SK-N-MC (cell line): ENCODE measurements around the gene NINJ1.

Experiments used
- DNase-seq: peaks from one replicate; pipeline ENCODE4 v3.0.0-alpha.2; 2011; ENCODE audit warnings: low read depth, low spot score
- H3K27ac ChIP-seq: fragments of 200-600 bp; sonication (generic); 2 replicates; pipeline ENCODE4 v1.5.1; 2016; ENCODE audit warnings: mixed run types
- H3K36me3 ChIP-seq: fragments of 200-600 bp; sonication (generic); 2 replicates; pipeline ENCODE4 v1.6.1; 2017; ENCODE audit warnings: antibody characterized with exemption, low read length, mixed read lengths; ENCODE audit not compliant: insufficient read depth
- H3K4me3 ChIP-seq: fragments of 200-600 bp; sonication (generic); 2 replicates; pipeline ENCODE4 v1.5.1; 2016
- H3K9ac ChIP-seq: fragments of 200-600 bp; sonication (generic); 2 replicates; pipeline ENCODE4 v1.8.0; 2017; ENCODE audit warnings: mixed run types, mixed read lengths; ENCODE audit not compliant: insufficient read length
- H3K9me3 ChIP-seq: fragments of 200-600 bp; sonication (generic); 2 replicates; pipeline ENCODE4 v1.6.1; 2017; ENCODE audit warnings: low read depth, mild to moderate bottlenecking, antibody characterized with exemption, low read length, moderate library complexity, mixed read lengths
- EZH2 ChIP-seq: fragments of 200-600 bp; sonication (generic); IDR thresholded peaks from one replicate; pipeline ENCODE4 v1.6.1; 2017; ENCODE audit warnings: antibody characterized with exemption
- FOXP2 ChIP-seq: optimal IDR thresholded peaks from 2 replicates; pipeline ENCODE3; 2011; ENCODE audit warnings: mild to moderate bottlenecking, moderate library complexity; ENCODE audit not compliant: insufficient read depth; ENCODE audit errors: extremely low read length, control extremely low read depth
- POLR2AphosphoS5 ChIP-seq: IDR thresholded peaks from 2 replicates; pipeline ENCODE4 v1.6.1; 2012; ENCODE audit warnings: mild to moderate bottlenecking, low read depth, low read length, borderline replicate concordance

NINJ1 gene

GRCh38 chr9:93091453-93092081, 42.5 kb downstream of the NINJ1 start:
- Histone ChIP-seq H3K9ac (no peak overlapping the region), H3K4me3 (no peak overlapping the region), H3K9me3 (no peaks in the 10 kb centered on the region), H3K27ac (no peak overlapping the region), H3K36me3 (no peaks in the 10 kb centered on the region)
- no peak for DNase-seq
- TF ChIP-seq EZH2 (no peak), POLR2AphosphoS5 (no peak), FOXP2 (no peak)

- DNase-seq, result no peak
Measured at GRCh38 chr9:93091056-93091452, 43.0 kb downstream of the NINJ1 start.

GRCh38 chr9:93090091-93090655, 43.9 kb downstream of the NINJ1 start:
- Histone ChIP-seq H3K9me3 (no peaks in the 10 kb centered on the region), H3K27ac (no peak overlapping the region), H3K36me3 (no peaks in the 10 kb centered on the region), H3K9ac (no peak overlapping the region), H3K4me3 (no peak overlapping the region)
- DNase-seq, result no peak
- TF ChIP-seq POLR2AphosphoS5 (no peak), EZH2 (no peak), FOXP2 (no peak)

More at GRCh38 chr9:93091056-93091452, 43.0 kb downstream of the NINJ1 start:
- Histone ChIP-seq H3K27ac (no peak overlapping the region), H3K9ac (no peak overlapping the region), H3K9me3 (no peaks in the 10 kb centered on the region), H3K36me3 (no peaks in the 10 kb centered on the region), H3K4me3 (no peak overlapping the region)
- TF ChIP-seq FOXP2 (no peak), EZH2 (no peak), POLR2AphosphoS5 (no peak)

- no peak overlapping the region for H3K27ac ChIP-seq
- no peaks in the 10 kb centered on the region for H3K36me3 ChIP-seq
- H3K9me3 ChIP-seq, result no peaks in the 10 kb centered on the region
- no peak overlapping the region for H3K4me3 ChIP-seq
- DNase-seq, result no peak
- no peak overlapping the region for H3K9ac ChIP-seq
- TF ChIP-seq EZH2 (no peak), FOXP2 (no peak), POLR2AphosphoS5 (no peak)
Measured at GRCh38 chr9:93089481-93089991, 44.5 kb downstream of the NINJ1 start.

GRCh38 chr9:93089024-93089423, 45.0 kb downstream of the NINJ1 start:
- no peaks in the 10 kb centered on the region for H3K36me3 ChIP-seq
- no peaks in the 10 kb centered on the region for H3K9me3 ChIP-seq
- H3K9ac ChIP-seq, result no peak overlapping the region
- no peak overlapping the region for H3K27ac ChIP-seq
- DNase-seq, result no peak
- H3K4me3 ChIP-seq, result no peak overlapping the region
- TF ChIP-seq POLR2AphosphoS5, result no peak
- TF ChIP-seq FOXP2, result no peak
- TF ChIP-seq EZH2, result no peak

- Histone ChIP-seq H3K9me3 (no peaks in the 10 kb centered on the region), H3K36me3 (no peaks in the 10 kb centered on the region), H3K9ac (no peak overlapping the region), H3K4me3 (no peak overlapping the region), H3K27ac (no peak overlapping the region)
- TF ChIP-seq EZH2 (no peak), POLR2AphosphoS5 (no peak), FOXP2 (no peak)
- DNase-seq, result no peak
Measured at GRCh38 chr9:93088656-93089015, 45.4 kb downstream of the NINJ1 start.

- Histone ChIP-seq H3K27ac (no peak overlapping the region), H3K9ac (no peak overlapping the region), H3K9me3 (no peaks in the 10 kb centered on the region), H3K36me3 (no peaks in the 10 kb centered on the region), H3K4me3 (no peak overlapping the region)
- TF ChIP-seq EZH2 (no peak), FOXP2 (no peak), POLR2AphosphoS5 (no peak)
- no peak for DNase-seq
Measured at GRCh38 chr9:93087971-93088655, 45.9 kb downstream of the NINJ1 start.

GRCh38 chr9:93086447-93087224, 47.4 kb downstream of the NINJ1 start:
- H3K9ac ChIP-seq, result no peak overlapping the region
- no peaks in the 10 kb centered on the region for H3K9me3 ChIP-seq
- H3K36me3 ChIP-seq, result no peaks in the 10 kb centered on the region
- TF ChIP-seq FOXP2, result no peak
- TF ChIP-seq EZH2, result no peak
- no peak for DNase-seq
- H3K4me3 ChIP-seq, result no peak overlapping the region
- no peak overlapping the region for H3K27ac ChIP-seq
